ENCODE measurements around the gene WSCD1.

GRCh38 chr17:6075050-6075449 is 4.9 kb downstream of the WSCD1 start:
- no peak for TF ChIP-seq POLR2A (IDR thresholded peaks at IDR 0.05)
- TF ChIP-seq CTCF (IDR thresholded peaks at IDR 0.05): no peak
- no peak for TF ChIP-seq EP300 (IDR thresholded peaks at IDR 0.05)
